Retinal pigment epithelial cell (primary cell): ENCODE data around the gene ETV6.

Experiments used
- DNase-seq: peaks from one replicate; pipeline ENCODE4 v3.0.0-alpha.2; 2010; ENCODE audit warnings: low read depth
- H3K4me3 ChIP-seq: 2 replicates; pipeline ENCODE4 v1.5.1; 2011; ENCODE audit warnings: mild to moderate bottlenecking, low read length, control low read depth, moderate library complexity
- TF ChIP-seq, protein P1 (sequence below): conservative IDR thresholded peaks from 2 replicates; pipeline ENCODE4 v1.5.1; 2011; ENCODE audit warnings: low read depth, low read length, control low read depth, inconsistent platforms

ETV6 gene

DNA sequence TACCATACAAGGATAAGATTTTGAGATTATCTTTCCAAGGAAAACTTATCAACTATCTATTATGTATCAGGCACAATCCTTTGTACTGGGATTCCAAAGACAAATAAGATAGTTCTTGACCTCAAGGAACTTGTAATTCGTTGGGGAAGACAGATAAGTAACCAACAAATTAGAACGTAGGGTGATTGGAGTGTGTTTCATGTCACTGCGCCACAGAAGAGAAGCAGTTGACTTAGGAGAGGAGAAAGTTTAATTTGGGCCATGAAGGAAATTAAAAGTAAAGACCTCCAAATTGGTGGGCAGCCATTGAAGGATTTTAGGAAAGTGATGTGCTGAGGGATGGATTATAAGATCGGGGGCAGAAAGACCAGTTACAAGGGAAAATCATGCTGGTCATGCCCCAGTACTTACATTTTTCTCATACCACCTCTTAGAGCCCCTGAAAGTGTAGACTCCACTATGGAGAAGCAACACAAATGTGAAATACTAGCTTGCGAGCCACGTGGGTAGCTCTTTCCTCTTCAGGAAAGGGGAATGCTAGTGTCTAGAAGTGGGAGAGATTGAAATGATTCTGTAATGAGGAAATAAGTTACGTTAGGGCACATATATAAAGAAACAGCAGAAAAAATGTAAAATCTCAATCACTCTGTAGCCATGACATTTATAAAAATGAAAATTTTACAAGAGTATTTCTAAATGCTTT lies 148.7 kb downstream of the ETV6 start:
- no peak overlapping the region for H3K4me3 ChIP-seq
- no peak for DNase-seq
- TF ChIP-seq, protein P1, sequence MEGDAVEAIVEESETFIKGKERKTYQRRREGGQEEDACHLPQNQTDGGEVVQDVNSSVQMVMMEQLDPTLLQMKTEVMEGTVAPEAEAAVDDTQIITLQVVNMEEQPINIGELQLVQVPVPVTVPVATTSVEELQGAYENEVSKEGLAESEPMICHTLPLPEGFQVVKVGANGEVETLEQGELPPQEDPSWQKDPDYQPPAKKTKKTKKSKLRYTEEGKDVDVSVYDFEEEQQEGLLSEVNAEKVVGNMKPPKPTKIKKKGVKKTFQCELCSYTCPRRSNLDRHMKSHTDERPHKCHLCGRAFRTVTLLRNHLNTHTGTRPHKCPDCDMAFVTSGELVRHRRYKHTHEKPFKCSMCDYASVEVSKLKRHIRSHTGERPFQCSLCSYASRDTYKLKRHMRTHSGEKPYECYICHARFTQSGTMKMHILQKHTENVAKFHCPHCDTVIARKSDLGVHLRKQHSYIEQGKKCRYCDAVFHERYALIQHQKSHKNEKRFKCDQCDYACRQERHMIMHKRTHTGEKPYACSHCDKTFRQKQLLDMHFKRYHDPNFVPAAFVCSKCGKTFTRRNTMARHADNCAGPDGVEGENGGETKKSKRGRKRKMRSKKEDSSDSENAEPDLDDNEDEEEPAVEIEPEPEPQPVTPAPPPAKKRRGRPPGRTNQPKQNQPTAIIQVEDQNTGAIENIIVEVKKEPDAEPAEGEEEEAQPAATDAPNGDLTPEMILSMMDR: no peak

DNA sequence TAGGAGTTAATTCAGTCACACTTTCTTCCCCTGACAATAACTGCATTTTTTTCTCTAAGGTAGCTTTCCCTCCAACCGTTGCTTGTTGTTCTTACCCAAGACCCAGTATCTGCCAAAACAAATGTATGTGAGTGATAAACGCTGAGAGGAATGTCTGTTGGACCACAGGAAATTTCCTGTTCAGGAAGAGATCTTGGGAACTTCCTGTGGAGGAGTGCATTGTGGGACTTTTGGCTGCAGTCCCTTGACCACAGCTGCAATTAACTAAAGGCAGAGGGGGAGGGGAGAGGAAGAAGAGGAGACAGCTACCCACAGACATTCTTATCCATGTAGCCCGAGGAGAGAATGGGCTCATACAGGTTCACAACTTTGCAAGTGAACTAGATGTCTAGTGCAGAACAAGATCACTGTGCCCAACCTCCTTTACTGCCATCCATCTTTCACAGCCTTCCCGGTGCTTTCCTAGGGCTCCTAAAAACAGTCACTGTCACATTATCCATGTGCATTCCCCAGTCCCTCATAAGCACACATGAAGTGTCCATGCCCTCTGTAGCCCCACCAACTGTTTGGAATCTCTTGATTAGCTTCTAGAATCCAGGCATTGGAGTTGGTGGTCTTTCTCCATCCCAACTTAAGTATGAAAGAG lies 149.5 kb downstream of the ETV6 start:
- no peak for DNase-seq
- TF ChIP-seq, protein P1: no peak

DNA sequence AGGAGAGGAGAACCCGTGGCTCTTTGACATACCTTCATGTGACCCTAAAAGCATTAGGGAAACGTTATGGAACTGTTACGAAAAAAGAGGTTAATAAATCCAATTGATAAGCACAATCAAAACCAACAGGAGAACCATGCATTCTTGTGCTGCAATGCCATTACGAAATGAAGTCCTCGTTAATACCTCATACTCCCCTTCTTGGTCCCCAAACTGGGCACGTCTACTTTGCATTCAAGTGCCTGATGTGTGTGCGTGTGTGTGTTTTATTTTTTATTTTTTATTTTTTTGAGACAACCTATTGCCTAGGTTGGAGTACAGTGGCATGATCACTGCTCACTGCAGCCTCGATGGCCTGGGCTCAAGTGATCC lies 150.0 kb downstream of the ETV6 start:
- no peak for DNase-seq
- TF ChIP-seq, protein P1: no peak
- H3K4me3 ChIP-seq: no peak overlapping the region

More for the DNA sequence above, 149.5 kb downstream of the ETV6 start:
- no peak overlapping the region for H3K4me3 ChIP-seq

DNA sequence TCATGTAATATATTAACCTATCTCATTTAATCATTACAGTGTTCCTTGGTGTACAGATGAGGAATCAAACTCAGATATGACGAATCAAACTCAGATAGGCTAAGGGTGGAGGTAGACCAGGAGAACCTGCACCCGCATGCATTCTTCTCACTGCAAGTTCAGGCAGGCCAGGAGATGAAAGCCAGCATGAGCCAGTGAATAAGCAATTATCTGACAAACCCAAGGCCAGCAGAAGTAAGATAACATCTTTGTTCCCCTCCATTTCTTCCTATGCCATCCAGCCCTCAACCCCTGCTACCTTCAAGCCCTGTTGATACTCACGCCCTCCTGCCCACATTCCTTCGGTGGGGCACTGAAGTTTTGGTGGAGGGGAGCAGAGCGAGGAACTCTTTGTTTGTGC lies 152.2 kb downstream of the ETV6 start:
- no peak for DNase-seq
- H3K4me3 ChIP-seq: no peak overlapping the region
- TF ChIP-seq, protein P1: no peak

DNA sequence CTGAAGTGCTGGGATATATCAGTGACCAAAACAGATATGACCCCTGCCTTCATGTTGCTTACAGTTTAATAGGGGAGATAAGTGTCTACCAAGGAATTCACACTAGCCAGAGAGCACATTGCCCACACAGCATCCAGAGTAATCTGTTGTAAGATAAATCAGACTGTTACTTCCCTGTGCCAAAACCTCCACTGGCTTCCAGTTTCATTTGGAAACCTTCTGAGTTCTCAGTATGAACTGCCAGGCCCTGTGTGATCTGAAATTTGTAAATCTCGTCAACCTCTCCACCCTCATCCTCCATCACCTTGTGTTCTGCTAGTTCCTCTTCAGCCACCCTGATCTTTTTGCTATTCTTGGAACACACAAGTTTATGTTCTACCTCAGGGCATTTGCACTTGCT lies 154.7 kb downstream of the ETV6 start:
- TF ChIP-seq, protein P1: no peak

DNA sequence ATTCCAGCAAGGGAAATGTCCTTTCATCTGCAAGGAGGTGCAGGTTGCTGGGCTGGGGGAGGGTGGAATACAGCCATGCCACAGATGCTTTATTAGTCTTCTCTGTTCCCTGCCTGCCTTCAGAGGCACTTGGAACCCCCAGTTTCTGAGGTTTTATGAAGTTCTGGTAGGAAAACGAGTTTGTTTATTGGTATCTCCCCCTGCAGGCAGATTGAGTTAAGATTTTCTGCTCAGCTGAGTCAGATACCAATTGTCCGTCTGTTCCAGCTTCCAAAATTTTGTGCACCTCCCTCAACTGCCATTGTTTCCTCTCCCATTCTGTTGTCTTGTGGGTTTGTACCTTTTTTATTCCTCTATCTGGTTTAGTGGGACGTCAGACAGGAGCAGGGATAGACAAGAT lies 155.6 kb downstream of the ETV6 start:
- DNase-seq: no peak
- H3K4me3 ChIP-seq: no peak overlapping the region
- TF ChIP-seq, protein P1: peak; percentile 24

More for the DNA sequence above, 154.7 kb downstream of the ETV6 start:
- H3K4me3 ChIP-seq: no peak overlapping the region
- no peak for DNase-seq

DNA sequence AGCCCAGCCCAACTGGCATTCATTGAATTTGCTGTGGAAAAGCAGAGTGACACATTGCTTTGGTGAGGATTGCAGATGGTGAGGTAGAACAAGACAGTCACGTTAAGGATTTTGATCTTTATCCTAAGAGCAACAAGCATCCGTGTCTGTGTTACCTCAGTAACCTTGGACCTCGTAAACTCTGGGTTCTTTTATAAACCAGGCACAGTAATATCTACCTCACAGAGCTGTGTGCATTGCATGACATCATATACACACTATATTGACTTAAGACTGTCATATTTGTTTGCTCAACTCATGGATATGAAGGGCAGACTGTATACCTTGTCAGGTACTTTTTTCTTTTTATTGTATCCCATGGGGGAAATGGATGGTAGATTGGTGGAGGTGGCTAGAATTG lies 156.2 kb downstream of the ETV6 start:
- H3K4me3 ChIP-seq: no peak overlapping the region
- no peak for DNase-seq
- TF ChIP-seq, protein P1: no peak
